HEK293T (cell line): ENCODE data around the gene UTS2R.

Experiments used
- FOXA1 ChIP-seq: fragments of 450-650 bp; IDR thresholded peaks from 2 replicates; pipeline ENCODE4 v1.6.1; 2016; ENCODE audit warnings: mild to moderate bottlenecking
- FOXK2 ChIP-seq: fragments of 450-650 bp; IDR thresholded peaks from 2 replicates; pipeline ENCODE4 v1.6.1; 2016; ENCODE audit warnings: mild to moderate bottlenecking
- FOXM1 ChIP-seq: fragments of 450-650 bp; IDR thresholded peaks from 2 replicates; pipeline ENCODE4 v1.6.1; 2017; ENCODE audit warnings: mild to moderate bottlenecking, borderline replicate concordance
- SP1 ChIP-seq: fragments of 450-650 bp; IDR thresholded peaks from 2 replicates; pipeline ENCODE4 v1.6.1; 2017
- SUZ12 ChIP-seq: fragments of 450-650 bp; IDR thresholded peaks from 2 replicates; pipeline ENCODE4 v1.6.1; 2016; ENCODE audit warnings: mild to moderate bottlenecking

DNA sequence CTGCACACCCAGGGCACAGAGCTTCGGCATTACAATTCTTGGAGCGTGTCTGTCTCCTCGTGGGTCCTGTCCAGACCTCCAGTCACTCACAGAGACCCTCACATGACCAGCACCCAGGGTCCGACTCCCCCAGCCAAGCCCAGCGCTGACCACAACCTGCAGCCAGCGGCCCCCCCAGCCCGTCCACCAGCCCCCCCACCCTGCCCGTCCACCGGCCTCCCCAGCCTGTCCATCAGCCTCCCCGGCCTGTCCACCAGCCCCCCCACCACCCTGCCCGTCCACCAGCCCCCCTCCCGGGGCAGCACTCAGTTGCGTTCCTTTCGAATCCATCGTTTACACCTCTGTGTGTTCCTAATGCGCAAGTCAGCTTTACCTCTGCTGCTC lies 43.8 kb upstream of the UTS2R start:
- TF ChIP-seq SUZ12, result no peak
- TF ChIP-seq FOXM1, result no peak
- no peak for TF ChIP-seq SP1
- no peak for TF ChIP-seq FOXK2
- TF ChIP-seq FOXA1, result no peak
